HepG2 (cell line): Measurements from ENCODE around the gene CATSPERE.

Experiments used
- BRCA1 ChIP-seq: sonication (generic); formaldehyde crosslinking; IDR thresholded peaks from 2 replicates; pipeline ENCODE4 v1.4.0; 2020; ENCODE audit warnings: missing genetic modification reagents
- EEA1 ChIP-seq: sonication (generic); formaldehyde crosslinking; IDR thresholded peaks from 2 replicates; pipeline ENCODE4 v1.5.1; 2020; ENCODE audit warnings: mild to moderate bottlenecking, missing genetic modification reagents, borderline replicate concordance
- HDAC2 ChIP-seq: sonication (generic); formaldehyde crosslinking; IDR thresholded peaks from 2 replicates; pipeline ENCODE4 v1.4.0; 2020; ENCODE audit warnings: missing genetic modification reagents
- NFYB ChIP-seq: sonication (generic); formaldehyde crosslinking; IDR thresholded peaks from 2 replicates; pipeline ENCODE4 v1.4.0; 2020; ENCODE audit warnings: missing genetic modification reagents
- POLR2AphosphoS5 ChIP-seq: IDR thresholded peaks from 2 replicates; pipeline ENCODE4 v1.6.1; 2012; ENCODE audit warnings: low read depth, low read length
- ZNF12 ChIP-seq: sonication (generic); formaldehyde crosslinking; IDR thresholded peaks from 2 replicates; pipeline ENCODE4 v1.5.0; 2020; ENCODE audit warnings: missing genetic modification reagents
- ZNF232 ChIP-seq: sonication (generic); formaldehyde crosslinking; IDR thresholded peaks from 2 replicates; pipeline ENCODE4 v1.4.0; 2020; ENCODE audit warnings: missing genetic modification reagents, borderline replicate concordance
- ZNF7 ChIP-seq: IDR thresholded peaks from 2 replicates; pipeline ENCODE4 v1.6.1; 2016; ENCODE audit warnings: missing biosample characterization, missing genetic modification reagents
- ZNF776 ChIP-seq: sonication (generic); formaldehyde crosslinking; IDR thresholded peaks from 2 replicates; pipeline ENCODE4 v1.4.0; 2020; ENCODE audit warnings: mild to moderate bottlenecking, missing genetic modification reagents
- TF ChIP-seq, protein P1 (sequence below): sonication (generic); formaldehyde crosslinking; conservative IDR thresholded peaks from 2 replicates; pipeline ENCODE4 v1.4.0; 2020; ENCODE audit warnings: missing genetic modification reagents
- TF ChIP-seq, protein P2 (sequence below): sonication (generic); formaldehyde crosslinking; IDR thresholded peaks from 2 replicates; pipeline ENCODE4 v1.5.0; 2020; ENCODE audit warnings: mild to moderate bottlenecking, missing genetic modification reagents, moderate library complexity
- TF ChIP-seq, protein P3 (sequence below): sonication (generic); formaldehyde crosslinking; conservative IDR thresholded peaks from 2 replicates; pipeline ENCODE4 v1.8.0; 2022; ENCODE audit warnings: mild to moderate bottlenecking, moderate library complexity, missing genetic modification reagents
- TF ChIP-seq, protein P4 (sequence below): sonication (generic); formaldehyde crosslinking; IDR thresholded peaks from 2 replicates; pipeline ENCODE4 v1.4.0; 2020; ENCODE audit warnings: missing genetic modification reagents, mild to moderate bottlenecking, borderline replicate concordance
- TF ChIP-seq, protein P5 (sequence below), 2 experiments: IDR thresholded peaks; 2 replicates each; pipeline ENCODE4 v1.6.1; 2011 to 2012; ENCODE audit warnings: low read length in 2 of 2, borderline replicate concordance in 1 of 2, low read depth in 1 of 2, mild to moderate bottlenecking in 1 of 2, moderate library complexity in 1 of 2

DNA sequence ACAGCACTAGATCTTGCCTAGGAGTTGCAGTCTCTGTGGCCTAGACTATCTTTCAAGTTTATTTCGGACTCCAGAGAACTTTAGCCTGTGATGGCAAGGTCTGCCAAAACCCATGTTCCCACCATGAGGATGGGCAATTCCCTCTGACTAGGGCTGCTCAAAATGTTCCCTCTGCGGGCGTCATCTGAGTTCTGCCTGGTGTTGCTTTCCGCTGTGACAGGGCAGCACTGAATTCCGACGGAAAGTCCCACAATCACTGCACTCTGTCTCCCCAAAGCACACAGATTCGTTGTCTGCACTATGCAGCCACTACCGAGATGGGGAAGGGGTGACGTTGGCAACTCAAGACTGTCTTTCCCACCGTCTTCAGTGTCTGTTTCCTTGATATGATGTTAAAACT is 75.2 kb downstream of the CATSPERE start:
- TF ChIP-seq ZNF7 (CRISPR knock-in tag) (no peak), NFYB (CRISPR knock-in tag) (no peak), ZNF12 (CRISPR knock-in tag) (no peak), HDAC2 (CRISPR knock-in tag) (no peak), ZNF232 (CRISPR knock-in tag) (no peak), POLR2AphosphoS5 (no peak), ZNF776 (CRISPR knock-in tag) (no peak), EEA1 (CRISPR knock-in tag) (no peak), BRCA1 (CRISPR knock-in tag) (no peak)
- TF ChIP-seq, protein P1, sequence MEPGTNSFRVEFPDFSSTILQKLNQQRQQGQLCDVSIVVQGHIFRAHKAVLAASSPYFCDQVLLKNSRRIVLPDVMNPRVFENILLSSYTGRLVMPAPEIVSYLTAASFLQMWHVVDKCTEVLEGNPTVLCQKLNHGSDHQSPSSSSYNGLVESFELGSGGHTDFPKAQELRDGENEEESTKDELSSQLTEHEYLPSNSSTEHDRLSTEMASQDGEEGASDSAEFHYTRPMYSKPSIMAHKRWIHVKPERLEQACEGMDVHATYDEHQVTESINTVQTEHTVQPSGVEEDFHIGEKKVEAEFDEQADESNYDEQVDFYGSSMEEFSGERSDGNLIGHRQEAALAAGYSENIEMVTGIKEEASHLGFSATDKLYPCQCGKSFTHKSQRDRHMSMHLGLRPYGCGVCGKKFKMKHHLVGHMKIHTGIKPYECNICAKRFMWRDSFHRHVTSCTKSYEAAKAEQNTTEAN (CRISPR knock-in tag), result no peak
- TF ChIP-seq, protein P2, sequence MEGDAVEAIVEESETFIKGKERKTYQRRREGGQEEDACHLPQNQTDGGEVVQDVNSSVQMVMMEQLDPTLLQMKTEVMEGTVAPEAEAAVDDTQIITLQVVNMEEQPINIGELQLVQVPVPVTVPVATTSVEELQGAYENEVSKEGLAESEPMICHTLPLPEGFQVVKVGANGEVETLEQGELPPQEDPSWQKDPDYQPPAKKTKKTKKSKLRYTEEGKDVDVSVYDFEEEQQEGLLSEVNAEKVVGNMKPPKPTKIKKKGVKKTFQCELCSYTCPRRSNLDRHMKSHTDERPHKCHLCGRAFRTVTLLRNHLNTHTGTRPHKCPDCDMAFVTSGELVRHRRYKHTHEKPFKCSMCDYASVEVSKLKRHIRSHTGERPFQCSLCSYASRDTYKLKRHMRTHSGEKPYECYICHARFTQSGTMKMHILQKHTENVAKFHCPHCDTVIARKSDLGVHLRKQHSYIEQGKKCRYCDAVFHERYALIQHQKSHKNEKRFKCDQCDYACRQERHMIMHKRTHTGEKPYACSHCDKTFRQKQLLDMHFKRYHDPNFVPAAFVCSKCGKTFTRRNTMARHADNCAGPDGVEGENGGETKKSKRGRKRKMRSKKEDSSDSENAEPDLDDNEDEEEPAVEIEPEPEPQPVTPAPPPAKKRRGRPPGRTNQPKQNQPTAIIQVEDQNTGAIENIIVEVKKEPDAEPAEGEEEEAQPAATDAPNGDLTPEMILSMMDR (CRISPR knock-in tag), result no peak
- TF ChIP-seq, protein P3, sequence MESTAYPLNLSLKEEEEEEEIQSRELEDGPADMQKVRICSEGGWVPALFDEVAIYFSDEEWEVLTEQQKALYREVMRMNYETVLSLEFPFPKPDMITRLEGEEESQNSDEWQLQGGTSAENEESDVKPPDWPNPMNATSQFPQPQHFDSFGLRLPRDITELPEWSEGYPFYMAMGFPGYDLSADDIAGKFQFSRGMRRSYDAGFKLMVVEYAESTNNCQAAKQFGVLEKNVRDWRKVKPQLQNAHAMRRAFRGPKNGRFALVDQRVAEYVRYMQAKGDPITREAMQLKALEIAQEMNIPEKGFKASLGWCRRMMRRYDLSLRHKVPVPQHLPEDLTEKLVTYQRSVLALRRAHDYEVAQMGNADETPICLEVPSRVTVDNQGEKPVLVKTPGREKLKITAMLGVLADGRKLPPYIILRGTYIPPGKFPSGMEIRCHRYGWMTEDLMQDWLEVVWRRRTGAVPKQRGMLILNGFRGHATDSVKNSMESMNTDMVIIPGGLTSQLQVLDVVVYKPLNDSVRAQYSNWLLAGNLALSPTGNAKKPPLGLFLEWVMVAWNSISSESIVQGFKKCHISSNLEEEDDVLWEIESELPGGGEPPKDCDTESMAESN, result no peak
- TF ChIP-seq, protein P4, sequence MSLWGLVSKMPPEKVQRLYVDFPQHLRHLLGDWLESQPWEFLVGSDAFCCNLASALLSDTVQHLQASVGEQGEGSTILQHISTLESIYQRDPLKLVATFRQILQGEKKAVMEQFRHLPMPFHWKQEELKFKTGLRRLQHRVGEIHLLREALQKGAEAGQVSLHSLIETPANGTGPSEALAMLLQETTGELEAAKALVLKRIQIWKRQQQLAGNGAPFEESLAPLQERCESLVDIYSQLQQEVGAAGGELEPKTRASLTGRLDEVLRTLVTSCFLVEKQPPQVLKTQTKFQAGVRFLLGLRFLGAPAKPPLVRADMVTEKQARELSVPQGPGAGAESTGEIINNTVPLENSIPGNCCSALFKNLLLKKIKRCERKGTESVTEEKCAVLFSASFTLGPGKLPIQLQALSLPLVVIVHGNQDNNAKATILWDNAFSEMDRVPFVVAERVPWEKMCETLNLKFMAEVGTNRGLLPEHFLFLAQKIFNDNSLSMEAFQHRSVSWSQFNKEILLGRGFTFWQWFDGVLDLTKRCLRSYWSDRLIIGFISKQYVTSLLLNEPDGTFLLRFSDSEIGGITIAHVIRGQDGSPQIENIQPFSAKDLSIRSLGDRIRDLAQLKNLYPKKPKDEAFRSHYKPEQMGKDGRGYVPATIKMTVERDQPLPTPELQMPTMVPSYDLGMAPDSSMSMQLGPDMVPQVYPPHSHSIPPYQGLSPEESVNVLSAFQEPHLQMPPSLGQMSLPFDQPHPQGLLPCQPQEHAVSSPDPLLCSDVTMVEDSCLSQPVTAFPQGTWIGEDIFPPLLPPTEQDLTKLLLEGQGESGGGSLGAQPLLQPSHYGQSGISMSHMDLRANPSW, result no peak
- TF ChIP-seq, protein P5, sequence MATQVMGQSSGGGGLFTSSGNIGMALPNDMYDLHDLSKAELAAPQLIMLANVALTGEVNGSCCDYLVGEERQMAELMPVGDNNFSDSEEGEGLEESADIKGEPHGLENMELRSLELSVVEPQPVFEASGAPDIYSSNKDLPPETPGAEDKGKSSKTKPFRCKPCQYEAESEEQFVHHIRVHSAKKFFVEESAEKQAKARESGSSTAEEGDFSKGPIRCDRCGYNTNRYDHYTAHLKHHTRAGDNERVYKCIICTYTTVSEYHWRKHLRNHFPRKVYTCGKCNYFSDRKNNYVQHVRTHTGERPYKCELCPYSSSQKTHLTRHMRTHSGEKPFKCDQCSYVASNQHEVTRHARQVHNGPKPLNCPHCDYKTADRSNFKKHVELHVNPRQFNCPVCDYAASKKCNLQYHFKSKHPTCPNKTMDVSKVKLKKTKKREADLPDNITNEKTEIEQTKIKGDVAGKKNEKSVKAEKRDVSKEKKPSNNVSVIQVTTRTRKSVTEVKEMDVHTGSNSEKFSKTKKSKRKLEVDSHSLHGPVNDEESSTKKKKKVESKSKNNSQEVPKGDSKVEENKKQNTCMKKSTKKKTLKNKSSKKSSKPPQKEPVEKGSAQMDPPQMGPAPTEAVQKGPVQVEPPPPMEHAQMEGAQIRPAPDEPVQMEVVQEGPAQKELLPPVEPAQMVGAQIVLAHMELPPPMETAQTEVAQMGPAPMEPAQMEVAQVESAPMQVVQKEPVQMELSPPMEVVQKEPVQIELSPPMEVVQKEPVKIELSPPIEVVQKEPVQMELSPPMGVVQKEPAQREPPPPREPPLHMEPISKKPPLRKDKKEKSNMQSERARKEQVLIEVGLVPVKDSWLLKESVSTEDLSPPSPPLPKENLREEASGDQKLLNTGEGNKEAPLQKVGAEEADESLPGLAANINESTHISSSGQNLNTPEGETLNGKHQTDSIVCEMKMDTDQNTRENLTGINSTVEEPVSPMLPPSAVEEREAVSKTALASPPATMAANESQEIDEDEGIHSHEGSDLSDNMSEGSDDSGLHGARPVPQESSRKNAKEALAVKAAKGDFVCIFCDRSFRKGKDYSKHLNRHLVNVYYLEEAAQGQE (IDR thresholded peaks at IDR 0.05; ENCODE audit: borderline replicate concordance in 1 of 2, low read depth in 1 of 2, low read length in 2 of 2), result no peak
